Breast epithelium (tissue), 3 donors: Measurements from ENCODE around the gene TFF3.

Experiments
- POLR2A ChIP-seq: fragments of 450-650 bp; IDR thresholded peaks from one replicate; pipeline ENCODE4 v1.6.1; 2016; ENCODE audit warnings: antibody characterized with exemption, mild to moderate bottlenecking, moderate library complexity
- TF ChIP-seq, protein P1 (sequence below), 3 donors: fragments of 450-650 bp; IDR thresholded peaks; one replicate each; pipeline ENCODE4 v1.5.1; 2016 to 2017; ENCODE audit warnings: antibody characterized with exemption in 3 of 3, mild to moderate bottlenecking in 3 of 3, moderate library complexity in 3 of 3

DNA sequence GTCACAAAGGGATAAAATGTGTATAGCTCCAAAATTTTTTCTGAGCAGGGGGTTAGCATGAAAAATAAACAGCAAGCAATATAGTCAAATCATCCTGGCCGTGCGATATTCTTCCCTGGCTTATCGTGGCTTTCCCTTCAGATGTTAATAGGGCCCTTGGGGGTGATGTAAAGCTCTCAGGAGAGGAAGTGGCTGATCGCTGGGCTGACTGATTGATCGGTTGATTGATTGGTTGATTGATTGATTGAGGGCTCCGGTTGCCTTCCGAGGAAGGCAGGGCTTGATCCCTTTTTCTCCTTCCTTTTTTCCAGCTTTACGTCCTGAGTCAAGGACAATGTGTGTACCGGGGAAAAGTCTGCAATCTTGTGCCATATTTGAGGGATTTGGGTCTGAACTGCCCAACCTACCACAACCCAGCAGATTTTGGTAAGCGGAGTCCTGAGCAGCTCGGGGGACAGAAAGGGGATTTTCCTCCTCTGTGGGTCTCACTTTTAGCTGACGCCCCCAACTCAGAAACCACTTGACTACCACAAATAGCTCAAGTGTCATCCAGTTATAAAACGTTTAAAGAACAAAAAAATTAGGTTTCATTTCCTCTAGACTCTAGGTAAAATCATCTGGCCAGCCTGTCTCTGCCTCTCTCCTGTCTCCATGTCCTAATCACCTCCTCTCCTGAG lies 29.5 kb downstream of the TFF3 start:
- TF ChIP-seq, protein P1, sequence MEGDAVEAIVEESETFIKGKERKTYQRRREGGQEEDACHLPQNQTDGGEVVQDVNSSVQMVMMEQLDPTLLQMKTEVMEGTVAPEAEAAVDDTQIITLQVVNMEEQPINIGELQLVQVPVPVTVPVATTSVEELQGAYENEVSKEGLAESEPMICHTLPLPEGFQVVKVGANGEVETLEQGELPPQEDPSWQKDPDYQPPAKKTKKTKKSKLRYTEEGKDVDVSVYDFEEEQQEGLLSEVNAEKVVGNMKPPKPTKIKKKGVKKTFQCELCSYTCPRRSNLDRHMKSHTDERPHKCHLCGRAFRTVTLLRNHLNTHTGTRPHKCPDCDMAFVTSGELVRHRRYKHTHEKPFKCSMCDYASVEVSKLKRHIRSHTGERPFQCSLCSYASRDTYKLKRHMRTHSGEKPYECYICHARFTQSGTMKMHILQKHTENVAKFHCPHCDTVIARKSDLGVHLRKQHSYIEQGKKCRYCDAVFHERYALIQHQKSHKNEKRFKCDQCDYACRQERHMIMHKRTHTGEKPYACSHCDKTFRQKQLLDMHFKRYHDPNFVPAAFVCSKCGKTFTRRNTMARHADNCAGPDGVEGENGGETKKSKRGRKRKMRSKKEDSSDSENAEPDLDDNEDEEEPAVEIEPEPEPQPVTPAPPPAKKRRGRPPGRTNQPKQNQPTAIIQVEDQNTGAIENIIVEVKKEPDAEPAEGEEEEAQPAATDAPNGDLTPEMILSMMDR (IDR thresholded peaks at IDR 0.05) = no peak
- TF ChIP-seq POLR2A = no peak
